Hepatocyte (in vitro differentiated cells): ENCODE data around the gene GMDS.

ENCODE experiments used
- EZH2 ChIP-seq: fragments of 200-600 bp; sonication (generic); IDR thresholded peaks from 2 replicates; pipeline ENCODE4 v1.6.1; 2016; ENCODE audit warnings: antibody characterized with exemption, mild to moderate bottlenecking, borderline replicate concordance
- EZH2phosphoT487 ChIP-seq: fragments of 200-600 bp; sonication (generic); IDR thresholded peaks from one replicate; pipeline ENCODE4 v1.6.1; 2018; ENCODE audit warnings: antibody characterized with exemption, mild to moderate bottlenecking, low read depth, moderate library complexity; ENCODE audit not compliant: unreplicated experiment, severe bottlenecking
- TF ChIP-seq, protein P1 (sequence below): fragments of 200-600 bp; sonication (generic); IDR thresholded peaks from 2 replicates; pipeline ENCODE4 v1.5.1; 2016; ENCODE audit warnings: antibody characterized with exemption, mild to moderate bottlenecking; ENCODE audit not compliant: poor library complexity

- TF ChIP-seq, protein P1, sequence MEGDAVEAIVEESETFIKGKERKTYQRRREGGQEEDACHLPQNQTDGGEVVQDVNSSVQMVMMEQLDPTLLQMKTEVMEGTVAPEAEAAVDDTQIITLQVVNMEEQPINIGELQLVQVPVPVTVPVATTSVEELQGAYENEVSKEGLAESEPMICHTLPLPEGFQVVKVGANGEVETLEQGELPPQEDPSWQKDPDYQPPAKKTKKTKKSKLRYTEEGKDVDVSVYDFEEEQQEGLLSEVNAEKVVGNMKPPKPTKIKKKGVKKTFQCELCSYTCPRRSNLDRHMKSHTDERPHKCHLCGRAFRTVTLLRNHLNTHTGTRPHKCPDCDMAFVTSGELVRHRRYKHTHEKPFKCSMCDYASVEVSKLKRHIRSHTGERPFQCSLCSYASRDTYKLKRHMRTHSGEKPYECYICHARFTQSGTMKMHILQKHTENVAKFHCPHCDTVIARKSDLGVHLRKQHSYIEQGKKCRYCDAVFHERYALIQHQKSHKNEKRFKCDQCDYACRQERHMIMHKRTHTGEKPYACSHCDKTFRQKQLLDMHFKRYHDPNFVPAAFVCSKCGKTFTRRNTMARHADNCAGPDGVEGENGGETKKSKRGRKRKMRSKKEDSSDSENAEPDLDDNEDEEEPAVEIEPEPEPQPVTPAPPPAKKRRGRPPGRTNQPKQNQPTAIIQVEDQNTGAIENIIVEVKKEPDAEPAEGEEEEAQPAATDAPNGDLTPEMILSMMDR, result no peak
- TF ChIP-seq EZH2phosphoT487, result no peak
- no peak for TF ChIP-seq EZH2
Measured at GRCh38 chr6:1832844-1833787, 412.3 kb downstream of the GMDS start.
